ENCODE data around the gene ACTBL2. TPM values are rescaled to one million over a fixed set of nuclear protein-coding genes. Genes with fewer than 3 reads are reported as not detected.

ACTBL2 gene
- polyA plus RNA-seq, 1 donor (not counting 4 experiments of a cell fraction or from before 2014, with no cell fraction given) = 0.68 TPM

GRCh38 chr5:57439601-57440000, 43.0 kb downstream of the ACTBL2 start:
- H3K27ac ChIP-seq (ENCODE audit: control insufficient read depth, insufficient read depth, low read length) = no peak overlapping the region
- no peak overlapping the region for H2AFZ ChIP-seq (ENCODE audit: control insufficient read depth, low read length)
- dilution Hi-C loops (cut with MboI; ENCODE audit: extremely low pct_ligation_motif_present, low sequenced_read_pairs) = no loop called here
- TF ChIP-seq, protein P1, sequence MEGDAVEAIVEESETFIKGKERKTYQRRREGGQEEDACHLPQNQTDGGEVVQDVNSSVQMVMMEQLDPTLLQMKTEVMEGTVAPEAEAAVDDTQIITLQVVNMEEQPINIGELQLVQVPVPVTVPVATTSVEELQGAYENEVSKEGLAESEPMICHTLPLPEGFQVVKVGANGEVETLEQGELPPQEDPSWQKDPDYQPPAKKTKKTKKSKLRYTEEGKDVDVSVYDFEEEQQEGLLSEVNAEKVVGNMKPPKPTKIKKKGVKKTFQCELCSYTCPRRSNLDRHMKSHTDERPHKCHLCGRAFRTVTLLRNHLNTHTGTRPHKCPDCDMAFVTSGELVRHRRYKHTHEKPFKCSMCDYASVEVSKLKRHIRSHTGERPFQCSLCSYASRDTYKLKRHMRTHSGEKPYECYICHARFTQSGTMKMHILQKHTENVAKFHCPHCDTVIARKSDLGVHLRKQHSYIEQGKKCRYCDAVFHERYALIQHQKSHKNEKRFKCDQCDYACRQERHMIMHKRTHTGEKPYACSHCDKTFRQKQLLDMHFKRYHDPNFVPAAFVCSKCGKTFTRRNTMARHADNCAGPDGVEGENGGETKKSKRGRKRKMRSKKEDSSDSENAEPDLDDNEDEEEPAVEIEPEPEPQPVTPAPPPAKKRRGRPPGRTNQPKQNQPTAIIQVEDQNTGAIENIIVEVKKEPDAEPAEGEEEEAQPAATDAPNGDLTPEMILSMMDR (optimal IDR thresholded peaks at IDR 0.05 in 1 of 3, IDR thresholded peaks at IDR 0.05 in 1 of 3, conservative IDR thresholded peaks at IDR 0.05 in 1 of 3; ENCODE audit: extremely low read depth in 1 of 3, insufficient read depth in 2 of 3, low read length in 3 of 3) = no peak
- TF ChIP-seq EZH2 (IDR thresholded peaks at IDR 0.05; ENCODE audit: low read length) = no peak
- no peak overlapping the region for H3K4me2 ChIP-seq (ENCODE audit: control insufficient read depth, extremely low read depth, insufficient read depth, low read depth, low read length)
- no peaks in the 10 kb centered on the region for H3K36me3 ChIP-seq (ENCODE audit: control insufficient read depth in 2 of 2, extremely low read depth in 1 of 2, insufficient read depth in 2 of 2, low read length in 2 of 2)
- no peaks in the 10 kb centered on the region for H3K9me1 ChIP-seq (ENCODE audit: control insufficient read depth, extremely low read depth, insufficient read depth, low read length)
- H3K27me3 ChIP-seq (ENCODE audit: control insufficient read depth, extremely low read depth, insufficient read depth, low read length) = no peaks in the 10 kb centered on the region
- H3K79me2 ChIP-seq (ENCODE audit: control insufficient read depth, insufficient read depth, low read length) = no peaks in the 10 kb centered on the region
- FAIRE-seq = no peak
- no peak for DNase-seq (ENCODE audit: low read depth, low spot score)
- H3K9ac ChIP-seq (ENCODE audit: control insufficient read depth, extremely low read depth, insufficient read depth, low read length) = no peak overlapping the region
- H3K4me3 ChIP-seq (ENCODE audit: control insufficient read depth in 2 of 3, extremely low read depth in 1 of 3, insufficient read depth in 2 of 3, low read depth in 1 of 3, low read length in 3 of 3) = no peak overlapping the region
- no peaks in the 10 kb centered on the region for H4K20me1 ChIP-seq (ENCODE audit: control insufficient read depth, extremely low read depth, insufficient read depth, low read length)
- no peaks in the 10 kb centered on the region for H3K9me3 ChIP-seq (ENCODE audit: control insufficient read depth, low read depth, low read length)
- H3K4me1 ChIP-seq (ENCODE audit: control insufficient read depth, extremely low read depth, insufficient read depth, low read length) = peaks cover 24% of the 10 kb centered on the region

DNA sequence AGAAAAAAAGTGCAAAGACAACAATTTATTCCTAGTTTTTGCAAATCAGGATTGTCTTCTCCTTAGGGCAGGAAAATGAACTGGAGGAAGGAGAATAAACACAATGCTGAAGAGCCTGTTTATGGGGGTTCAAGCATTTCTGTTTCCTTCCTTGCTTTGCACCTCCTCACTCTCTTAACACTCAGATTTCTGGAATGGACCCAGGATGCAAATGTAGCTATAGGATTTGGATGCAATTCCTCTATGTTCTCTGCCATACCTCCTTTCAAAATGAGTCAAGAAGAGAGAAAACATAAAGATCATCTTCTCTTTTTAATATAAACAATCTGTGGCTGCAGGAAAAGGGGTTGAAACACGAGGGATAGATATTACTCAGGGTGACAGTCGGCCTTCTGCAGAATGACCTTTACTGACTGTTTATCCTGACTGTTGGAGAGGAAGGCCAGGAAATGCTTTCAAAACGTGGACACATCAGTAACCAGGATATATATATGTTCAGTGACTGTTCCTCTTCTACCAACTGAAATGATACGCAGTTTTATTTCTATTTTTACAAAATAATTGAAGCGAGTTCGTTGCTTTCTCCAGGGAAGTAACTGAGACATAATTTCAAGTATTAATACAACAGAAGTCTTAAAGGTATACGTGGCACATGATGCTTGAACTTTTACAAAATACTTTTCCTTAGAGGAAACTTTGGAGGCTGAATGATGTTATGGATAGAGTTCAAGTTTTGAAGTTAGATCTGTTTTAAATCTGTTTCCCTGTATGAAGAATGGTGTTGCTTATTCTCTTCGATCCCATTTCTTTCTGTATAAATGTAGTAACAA, 44.4 kb downstream of the ACTBL2 start:
- Histone ChIP-seq H3K36me3 (ENCODE audit: control insufficient read depth in 2 of 2, extremely low read depth in 1 of 2, insufficient read depth in 2 of 2, low read length in 2 of 2) (no peaks in the 10 kb centered on the region), H3K4me3 (ENCODE audit: control insufficient read depth in 2 of 3, extremely low read depth in 1 of 3, insufficient read depth in 2 of 3, low read depth in 1 of 3, low read length in 3 of 3) (no peak overlapping the region), H3K4me1 (ENCODE audit: control insufficient read depth, extremely low read depth, insufficient read depth, low read length) (peaks cover 24% of the 10 kb centered on the region), H3K27ac (ENCODE audit: control insufficient read depth, insufficient read depth, low read length) (no peak overlapping the region), H4K20me1 (ENCODE audit: control insufficient read depth, extremely low read depth, insufficient read depth, low read length) (no peaks in the 10 kb centered on the region), H3K79me2 (ENCODE audit: control insufficient read depth, insufficient read depth, low read length) (no peaks in the 10 kb centered on the region), H3K9me1 (ENCODE audit: control insufficient read depth, extremely low read depth, insufficient read depth, low read length) (no peaks in the 10 kb centered on the region), H3K9ac (ENCODE audit: control insufficient read depth, extremely low read depth, insufficient read depth, low read length) (no peak overlapping the region), H3K9me3 (ENCODE audit: control insufficient read depth, low read depth, low read length) (no peaks in the 10 kb centered on the region), H3K4me2 (ENCODE audit: control insufficient read depth, extremely low read depth, insufficient read depth, low read depth, low read length) (no peak overlapping the region), H3K27me3 (ENCODE audit: control insufficient read depth, extremely low read depth, insufficient read depth, low read length) (no peaks in the 10 kb centered on the region), H2AFZ (ENCODE audit: control insufficient read depth, low read length) (no peak overlapping the region)
- dilution Hi-C loops (cut with MboI; ENCODE audit: extremely low pct_ligation_motif_present, low sequenced_read_pairs) = no loop called here
- TF ChIP-seq, protein P1 (optimal IDR thresholded peaks at IDR 0.05 in 1 of 3, IDR thresholded peaks at IDR 0.05 in 1 of 3, conservative IDR thresholded peaks at IDR 0.05 in 1 of 3; ENCODE audit: extremely low read depth in 1 of 3, insufficient read depth in 2 of 3, low read length in 3 of 3) = no peak
- no peak for TF ChIP-seq EZH2 (IDR thresholded peaks at IDR 0.05; ENCODE audit: low read length)
- DNase-seq (ENCODE audit: low read depth, low spot score) (no peak), FAIRE-seq (no peak)

All from keratinocyte (primary cell).